Measurements from ENCODE around the gene TUBA4A.

DNA sequence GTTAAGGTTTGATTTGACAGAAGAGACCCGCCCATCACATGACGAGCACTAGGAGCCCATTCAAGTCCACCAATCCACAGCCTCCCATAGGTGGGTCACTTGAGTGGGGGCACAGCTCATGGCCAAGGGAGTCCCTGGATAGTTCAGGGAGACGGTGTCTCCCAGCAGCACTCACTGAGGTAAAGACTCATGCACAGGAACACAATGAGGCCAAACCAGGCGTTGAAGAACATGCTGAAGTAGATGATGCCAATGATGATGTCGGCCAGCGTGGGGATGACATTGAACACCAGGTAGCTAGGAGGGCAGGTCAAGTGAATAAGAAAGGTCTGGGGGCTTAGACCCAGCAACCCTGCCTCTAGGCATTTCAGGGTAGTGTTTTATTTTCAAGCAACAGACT is 38.9 kb downstream of the TUBA4A start:
- TF ChIP-seq CTCF (IDR thresholded peaks at IDR 0.05 in 8 of 11, conservative IDR thresholded peaks at IDR 0.05 in 3 of 11) (no peak), POLR2AphosphoS5 (IDR thresholded peaks at IDR 0.05) (no peak)

All from spleen (tissue), 7 donors.